Neutrophil (primary cell): ENCODE results near the gene PIEZO1.

Source experiments
- H3K27ac ChIP-seq: fragments of 200-600 bp; sonication (generic); 2 replicates; pipeline ENCODE4 v1.5.1; 2016; ENCODE audit warnings: mild to moderate bottlenecking, moderate library complexity
- H3K27me3 ChIP-seq: fragments of 200-600 bp; sonication (generic); 2 replicates; pipeline ENCODE4 v1.6.0; 2016; ENCODE audit warnings: mild to moderate bottlenecking
- H3K36me3 ChIP-seq: fragments of 200-600 bp; sonication (generic); 2 replicates; pipeline ENCODE4 v1.5.1; 2017
- H3K4me1 ChIP-seq, 2 experiments: fragments of 200-600 bp in 1 of 2; sonication (generic) in 1 of 2; 1 replicate in 1 of 2; 2 replicates in 1 of 2; pipeline versions ENCODE4 v1.5.1 to v1.6.1; 2013 to 2016; ENCODE audit warnings: low read depth in 1 of 2, low read length in 1 of 2, mild to moderate bottlenecking in 1 of 2, moderate library complexity in 1 of 2; ENCODE audit not compliant: control insufficient read depth in 1 of 2, insufficient read depth in 1 of 2
- H3K4me3 ChIP-seq, 2 experiments: fragments of 200-600 bp in 1 of 2; sonication (generic) in 1 of 2; 1 replicate in 1 of 2; 2 replicates in 1 of 2; pipeline ENCODE4 v1.5.1; 2013 to 2016; ENCODE audit warnings: low read depth in 1 of 2, low read length in 1 of 2, mild to moderate bottlenecking in 1 of 2, moderate library complexity in 1 of 2
- H3K9me3 ChIP-seq: fragments of 200-600 bp; sonication (generic); 2 replicates; pipeline ENCODE4 v1.5.1; 2016
- TF ChIP-seq, protein P1 (sequence below): fragments of 200-600 bp; sonication (generic); IDR thresholded peaks from 2 replicates; pipeline ENCODE4 v1.5.1; 2016; ENCODE audit warnings: antibody characterized with exemption

The PIEZO1 gene

DNA sequence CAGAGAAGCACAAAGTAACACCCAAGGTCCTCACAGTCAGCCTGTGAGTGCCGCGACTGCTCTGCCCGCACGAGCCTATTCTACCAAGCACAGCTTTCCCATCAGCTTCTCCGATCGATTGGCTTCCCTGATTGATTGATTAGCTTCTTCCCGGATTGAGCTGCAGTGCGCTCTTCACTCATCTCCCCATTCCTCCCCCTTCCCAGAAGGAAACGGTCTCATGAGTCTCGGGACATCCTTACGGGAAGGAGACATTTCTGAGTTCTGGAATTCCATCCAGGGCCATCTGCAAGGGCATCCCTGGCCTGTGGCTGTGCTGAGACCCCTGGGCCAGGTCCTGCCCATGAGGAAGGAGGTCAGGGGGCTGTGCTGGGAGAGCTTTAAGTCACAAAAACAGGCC, 18.0 kb downstream of the PIEZO1 start:
- H3K27ac ChIP-seq, result no peak overlapping the region

GRCh38 chr16:88764913-88765349, 20.1 kb downstream of the PIEZO1 start:
- Histone ChIP-seq H3K36me3 (no peaks in the 10 kb centered on the region), H3K27ac (no peak overlapping the region), H3K27me3 (no peaks in the 10 kb centered on the region), H3K4me1 (peaks cover 0 to 6% of the 10 kb centered on the region in 2 experiments), H3K4me3 (no peak overlapping the region), H3K9me3 (no peaks in the 10 kb centered on the region)
- TF ChIP-seq, protein P1, sequence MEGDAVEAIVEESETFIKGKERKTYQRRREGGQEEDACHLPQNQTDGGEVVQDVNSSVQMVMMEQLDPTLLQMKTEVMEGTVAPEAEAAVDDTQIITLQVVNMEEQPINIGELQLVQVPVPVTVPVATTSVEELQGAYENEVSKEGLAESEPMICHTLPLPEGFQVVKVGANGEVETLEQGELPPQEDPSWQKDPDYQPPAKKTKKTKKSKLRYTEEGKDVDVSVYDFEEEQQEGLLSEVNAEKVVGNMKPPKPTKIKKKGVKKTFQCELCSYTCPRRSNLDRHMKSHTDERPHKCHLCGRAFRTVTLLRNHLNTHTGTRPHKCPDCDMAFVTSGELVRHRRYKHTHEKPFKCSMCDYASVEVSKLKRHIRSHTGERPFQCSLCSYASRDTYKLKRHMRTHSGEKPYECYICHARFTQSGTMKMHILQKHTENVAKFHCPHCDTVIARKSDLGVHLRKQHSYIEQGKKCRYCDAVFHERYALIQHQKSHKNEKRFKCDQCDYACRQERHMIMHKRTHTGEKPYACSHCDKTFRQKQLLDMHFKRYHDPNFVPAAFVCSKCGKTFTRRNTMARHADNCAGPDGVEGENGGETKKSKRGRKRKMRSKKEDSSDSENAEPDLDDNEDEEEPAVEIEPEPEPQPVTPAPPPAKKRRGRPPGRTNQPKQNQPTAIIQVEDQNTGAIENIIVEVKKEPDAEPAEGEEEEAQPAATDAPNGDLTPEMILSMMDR, result no peak

More for the DNA sequence above, 18.0 kb downstream of the PIEZO1 start:
- Histone ChIP-seq H3K27me3 (no peaks in the 10 kb centered on the region), H3K4me1 (peaks cover 11 to 21% of the 10 kb centered on the region in 2 experiments), H3K4me3 (no peak overlapping the region), H3K36me3 (no peaks in the 10 kb centered on the region), H3K9me3 (no peaks in the 10 kb centered on the region)
- TF ChIP-seq, protein P1, result no peak

- no peaks in the 10 kb centered on the region for H3K9me3 ChIP-seq
- no peak overlapping the region for H3K4me3 ChIP-seq
- H3K4me1 ChIP-seq, result peaks cover 0 to 5% of the 10 kb centered on the region in 2 experiments
- TF ChIP-seq, protein P1, result no peak
- no peak overlapping the region for H3K27ac ChIP-seq
- H3K36me3 ChIP-seq, result no peaks in the 10 kb centered on the region
- no peaks in the 10 kb centered on the region for H3K27me3 ChIP-seq
These were observed 20.9 kb downstream of the PIEZO1 start for GRCh38 chr16:88764080-88764479.

DNA sequence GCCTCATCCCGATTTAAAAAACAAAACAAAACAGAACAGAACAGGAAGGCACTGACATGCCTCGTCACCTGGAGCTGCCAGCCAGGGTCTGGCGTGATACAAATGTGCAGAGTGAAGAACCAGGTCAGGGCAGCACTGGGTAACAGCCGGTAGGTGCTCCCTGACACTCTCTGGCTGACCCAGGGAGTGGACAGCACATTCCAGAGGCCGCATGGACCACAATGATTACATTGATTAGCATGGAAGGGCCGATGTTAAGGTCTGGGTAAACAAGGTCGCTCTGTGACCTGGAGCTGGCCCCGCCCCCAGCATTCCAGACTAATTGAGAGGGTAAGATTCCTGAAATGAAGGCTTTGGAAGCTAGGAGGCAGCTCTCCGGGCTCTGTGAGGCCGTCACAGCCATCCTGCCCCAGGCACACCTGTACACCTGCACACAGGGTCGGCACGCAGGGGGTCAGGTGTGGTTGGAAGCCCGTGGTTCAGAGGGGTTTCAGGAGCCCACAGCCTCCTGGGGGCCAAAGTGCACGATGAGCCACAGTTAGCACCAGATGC, 21.4 kb downstream of the PIEZO1 start:
- Histone ChIP-seq H3K27ac (no peak overlapping the region), H3K36me3 (no peaks in the 10 kb centered on the region), H3K4me1 (peaks cover 0 to 5% of the 10 kb centered on the region in 2 experiments), H3K27me3 (no peaks in the 10 kb centered on the region), H3K4me3 (no peak overlapping the region), H3K9me3 (no peaks in the 10 kb centered on the region)
- TF ChIP-seq, protein P1, result no peak

DNA sequence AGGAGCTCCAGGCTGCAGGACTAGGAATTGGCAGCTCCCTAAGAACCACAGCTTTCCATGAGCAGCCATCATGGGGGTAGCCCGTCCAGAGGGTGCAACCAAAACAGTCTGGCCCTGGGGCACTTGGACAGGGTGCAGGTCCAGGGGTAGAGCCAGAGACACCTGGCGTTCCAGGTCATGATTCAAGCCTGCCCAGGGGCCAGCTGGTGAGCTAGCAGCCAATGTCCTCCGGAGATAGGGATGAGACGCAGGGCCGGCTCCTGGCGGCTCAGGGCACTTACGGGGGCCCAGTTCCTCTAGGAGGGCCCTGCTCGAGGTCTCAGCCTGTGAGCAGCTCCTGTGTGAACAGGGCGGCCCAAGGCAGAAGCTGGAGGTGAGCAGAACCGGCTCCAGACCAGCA, 22.1 kb downstream of the PIEZO1 start:
- Histone ChIP-seq H3K27ac (no peak overlapping the region), H3K36me3 (no peaks in the 10 kb centered on the region), H3K27me3 (no peaks in the 10 kb centered on the region), H3K9me3 (no peaks in the 10 kb centered on the region), H3K4me3 (no peak overlapping the region), H3K4me1 (peaks cover 0 to 5% of the 10 kb centered on the region in 2 experiments)
- TF ChIP-seq, protein P1, result no peak
